DOHH2 (cell line): ENCODE results near the gene PTPRK.

ENCODE experiments used
- H3F3A ChIP-seq: fragments of 200-600 bp; sonication (generic), shearing (Covaris generic); 2 replicates; pipeline ENCODE4 v1.6.0; 2016; ENCODE audit warnings: antibody characterized with exemption, mild to moderate bottlenecking; ENCODE audit not compliant: control insufficient read depth, insufficient read depth
- H3K27ac ChIP-seq: fragments of 200-600 bp; sonication (generic); 2 replicates; pipeline ENCODE4 v1.5.1; 2014; ENCODE audit warnings: low read depth, mild to moderate bottlenecking, low read length, moderate library complexity
- H3K27me3 ChIP-seq: fragments of 200-600 bp; sonication (generic); 2 replicates; pipeline ENCODE4 v1.6.1; 2014; ENCODE audit warnings: mild to moderate bottlenecking, low read length, mixed read lengths; ENCODE audit not compliant: control insufficient read depth
- H3K36me3 ChIP-seq: fragments of 200-600 bp; sonication (generic); 2 replicates; pipeline ENCODE4 v1.6.1; 2014; ENCODE audit warnings: mild to moderate bottlenecking, low read length, moderate library complexity, mixed read lengths; ENCODE audit not compliant: control insufficient read depth
- H3K4me1 ChIP-seq: fragments of 200-600 bp; sonication (generic); 2 replicates; pipeline ENCODE4 v1.6.1; 2014; ENCODE audit warnings: mild to moderate bottlenecking, low read length, mixed read lengths; ENCODE audit not compliant: control insufficient read depth
- H3K4me2 ChIP-seq: fragments of 200-600 bp; sonication (generic); 2 replicates; pipeline ENCODE4 v1.6.0; 2014; ENCODE audit warnings: mild to moderate bottlenecking, low read length, moderate library complexity
- H3K4me3 ChIP-seq: fragments of 200-600 bp; sonication (generic); 2 replicates; pipeline ENCODE4 v1.5.1; 2014; ENCODE audit warnings: mild to moderate bottlenecking, low read length, mixed read lengths
- H3K79me2 ChIP-seq: fragments of 200-600 bp; sonication (generic); 2 replicates; pipeline ENCODE4 v1.6.1; 2014; ENCODE audit warnings: mild to moderate bottlenecking, low read length, mixed read lengths; ENCODE audit not compliant: control insufficient read depth
- H3K9me2 ChIP-seq: fragments of 200-600 bp; sonication (generic); replicated peaks from 2 replicates; pipeline ENCODE4 v1.6.1; 2014; ENCODE audit warnings: mild to moderate bottlenecking, low read length, mixed read lengths; ENCODE audit not compliant: control insufficient read depth
- H3K9me3 ChIP-seq: fragments of 200-600 bp; sonication (generic); 2 replicates; pipeline ENCODE4 v1.6.1; 2014; ENCODE audit warnings: antibody characterized with exemption, low read length, mixed read lengths; ENCODE audit not compliant: control insufficient read depth, insufficient read depth
- H4K20me1 ChIP-seq: fragments of 200-600 bp; sonication (generic); 2 replicates; pipeline ENCODE4 v1.6.0; 2014; ENCODE audit warnings: low read depth, mild to moderate bottlenecking, antibody characterized with exemption, low read length, moderate library complexity; ENCODE audit not compliant: control insufficient read depth, insufficient read depth
- CTCF ChIP-seq: fragments of 200-600 bp; sonication (generic); IDR thresholded peaks from one replicate; pipeline ENCODE4 v1.5.1; 2014; ENCODE audit warnings: antibody characterized with exemption, mild to moderate bottlenecking, low read depth, low read length; ENCODE audit not compliant: poor library complexity, severe bottlenecking
- EZH2phosphoT487 ChIP-seq: fragments of 200-600 bp; sonication (generic); IDR thresholded peaks from 2 replicates; pipeline ENCODE4 v1.6.1; 2017; ENCODE audit warnings: borderline replicate concordance, mild to moderate bottlenecking, antibody characterized with exemption, low read length, moderate library complexity, mixed read lengths

The PTPRK gene

GRCh38 chr6:128242765-128243403 is 277.5 kb downstream of the PTPRK start:
- H4K20me1 ChIP-seq, result no peaks in the 10 kb centered on the region
- no peak overlapping the region for H3K4me3 ChIP-seq
- H3K27ac ChIP-seq, result no peak overlapping the region
- H3K4me1 ChIP-seq, result no peaks in the 10 kb centered on the region
- no peak overlapping the region for H3K4me2 ChIP-seq
- H3F3A ChIP-seq, result no peaks in the 10 kb centered on the region
- H3K9me2 ChIP-seq, result no peaks in the 10 kb centered on the region
- H3K27me3 ChIP-seq, result no peaks in the 10 kb centered on the region
- H3K9me3 ChIP-seq, result no peaks in the 10 kb centered on the region
- H3K36me3 ChIP-seq, result no peaks in the 10 kb centered on the region
- H3K79me2 ChIP-seq, result no peaks in the 10 kb centered on the region
- TF ChIP-seq EZH2phosphoT487 (no peak), CTCF (no peak)

- no peak for TF ChIP-seq CTCF
- TF ChIP-seq EZH2phosphoT487, result no peak
- Histone ChIP-seq H3K4me1 (no peaks in the 10 kb centered on the region), H3K4me3 (no peak overlapping the region), H3K36me3 (no peaks in the 10 kb centered on the region), H3K27me3 (no peaks in the 10 kb centered on the region), H3K27ac (no peak overlapping the region), H3K79me2 (no peaks in the 10 kb centered on the region), H3K9me2 (no peaks in the 10 kb centered on the region), H3F3A (no peaks in the 10 kb centered on the region), H3K4me2 (no peak overlapping the region), H4K20me1 (no peaks in the 10 kb centered on the region), H3K9me3 (no peaks in the 10 kb centered on the region)
Observed at GRCh38 chr6:128241216-128241615, 279.2 kb downstream of the PTPRK start.

- Histone ChIP-seq H4K20me1 (no peaks in the 10 kb centered on the region), H3K79me2 (no peaks in the 10 kb centered on the region), H3K9me3 (no peaks in the 10 kb centered on the region), H3K27me3 (no peaks in the 10 kb centered on the region), H3K27ac (no peak overlapping the region), H3K4me2 (no peak overlapping the region), H3F3A (no peaks in the 10 kb centered on the region), H3K4me1 (no peaks in the 10 kb centered on the region), H3K9me2 (no peaks in the 10 kb centered on the region), H3K36me3 (no peaks in the 10 kb centered on the region), H3K4me3 (no peak overlapping the region)
- TF ChIP-seq CTCF, result no peak
- TF ChIP-seq EZH2phosphoT487, result no peak
Observed at GRCh38 chr6:128240024-128240428, 280.4 kb downstream of the PTPRK start.

GRCh38 chr6:128239146-128239545 is 281.3 kb downstream of the PTPRK start:
- H3K4me2 ChIP-seq, result no peak overlapping the region
- H4K20me1 ChIP-seq, result no peaks in the 10 kb centered on the region
- TF ChIP-seq EZH2phosphoT487 (no peak), CTCF (no peak)
- H3K4me1 ChIP-seq, result no peaks in the 10 kb centered on the region
- H3K36me3 ChIP-seq, result no peaks in the 10 kb centered on the region
- H3K27ac ChIP-seq, result no peak overlapping the region
- no peaks in the 10 kb centered on the region for H3K9me2 ChIP-seq
- no peaks in the 10 kb centered on the region for H3K9me3 ChIP-seq
- H3K27me3 ChIP-seq, result no peaks in the 10 kb centered on the region
- no peaks in the 10 kb centered on the region for H3F3A ChIP-seq
- no peak overlapping the region for H3K4me3 ChIP-seq
- no peaks in the 10 kb centered on the region for H3K79me2 ChIP-seq
